Left lobe of liver (tissue), 2 donors: ENCODE data around the gene ACTG1. TPM values are rescaled to one million over a fixed set of nuclear protein-coding genes. Genes with fewer than 3 reads are reported as not detected.

Source experiments
- ATAC-seq: fragments of 200-7000 bp; cut with Tn5 transposase; one replicate; pipeline ENCODE4 v1.9.1; 2020; ENCODE audit warnings: mild to moderate bottlenecking, moderate library complexity
- DNase-seq: peaks from one replicate; pipeline ENCODE4 v3.0.0-alpha.2; 2020; ENCODE audit warnings: low spot score
- total RNA-seq: library from RNA; stranded (reverse); gene quantifications from one replicate; pipeline ENCODE4 v1.2.1, GENCODE V29; 2021
- donor health status: DM: no; HTN: no; CAD: no; lungs with moderate emphysema.
- donor health status: DM: no; HTN: yes; CAD: no.

Gene ACTG1
- total RNA-seq, 1 donor from 2014 or later: 264 TPM

DNA sequence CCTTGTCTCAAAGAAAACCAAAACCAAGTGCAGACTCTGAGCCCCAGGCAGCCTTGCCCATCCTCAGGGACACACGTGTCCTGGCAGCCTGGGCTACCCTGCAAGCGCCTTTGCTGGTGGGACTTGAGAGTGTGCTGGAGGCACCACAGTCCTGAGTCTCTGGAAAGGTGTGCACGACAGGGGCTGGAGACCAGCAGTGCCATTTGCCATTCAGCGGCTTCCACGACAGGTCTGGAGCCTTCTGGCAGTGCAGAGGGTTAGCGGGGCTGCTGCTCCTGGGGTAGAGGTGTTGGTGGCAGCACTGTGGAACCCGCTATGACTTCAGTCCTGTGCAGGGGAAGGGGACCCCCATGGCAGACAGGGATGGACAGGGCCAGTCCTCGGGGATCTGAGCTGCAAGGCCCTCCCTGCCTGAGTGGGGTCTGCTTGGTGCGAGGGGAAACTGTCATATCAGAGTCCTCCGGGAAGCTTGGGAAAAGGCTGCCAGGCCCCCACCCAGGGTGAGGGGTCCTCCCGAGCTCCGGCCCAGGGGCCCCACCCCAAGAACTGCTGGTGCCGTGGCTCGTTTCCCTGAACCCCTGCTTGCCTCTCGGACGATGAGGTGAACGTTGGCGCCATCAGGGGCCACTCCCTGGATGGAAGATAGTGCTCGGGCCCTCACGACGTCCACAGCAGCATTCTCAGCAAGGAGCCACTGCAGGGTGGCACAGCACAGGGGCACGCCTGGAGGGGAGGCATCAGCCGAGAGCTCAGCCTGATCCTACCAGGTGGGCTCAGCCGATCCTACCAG, 32.8 kb upstream of the ACTG1 start:
- ATAC-seq: no peak
- DNase-seq: no peak

DNA sequence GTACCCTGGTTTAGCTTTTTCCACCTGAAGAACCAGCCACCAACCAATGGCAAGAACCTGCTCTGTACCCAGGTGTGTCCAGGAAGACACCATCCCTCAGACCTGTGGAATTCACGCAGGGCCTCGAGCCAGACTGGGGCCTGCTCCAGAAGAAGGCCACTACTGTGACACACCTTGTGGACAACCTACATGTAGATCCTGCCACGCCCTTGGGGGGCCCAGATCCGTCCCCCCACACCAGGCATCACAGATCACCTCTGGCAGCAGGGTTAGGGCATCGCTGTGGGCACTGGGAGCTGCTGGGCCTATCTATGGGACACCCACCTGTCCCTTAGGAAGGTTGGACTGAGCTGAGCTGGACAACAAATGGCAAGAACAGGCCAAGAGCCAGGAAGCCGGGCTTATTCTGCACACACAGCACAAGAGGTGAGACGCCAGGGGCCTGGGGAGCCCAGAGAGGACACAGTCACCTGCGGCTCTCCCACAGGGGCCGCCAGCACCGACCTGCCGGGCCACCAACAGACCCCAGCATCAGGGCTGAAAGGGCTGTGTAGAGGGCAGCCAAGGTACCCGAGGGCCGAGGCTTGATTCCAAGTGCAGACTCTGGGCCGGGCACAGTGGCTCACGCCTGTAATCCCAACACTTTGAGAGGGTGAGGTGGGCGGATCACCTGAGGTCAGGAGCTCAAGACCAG, 31.8 kb upstream of the ACTG1 start:
- no peak for DNase-seq
- ATAC-seq: no peak

DNA sequence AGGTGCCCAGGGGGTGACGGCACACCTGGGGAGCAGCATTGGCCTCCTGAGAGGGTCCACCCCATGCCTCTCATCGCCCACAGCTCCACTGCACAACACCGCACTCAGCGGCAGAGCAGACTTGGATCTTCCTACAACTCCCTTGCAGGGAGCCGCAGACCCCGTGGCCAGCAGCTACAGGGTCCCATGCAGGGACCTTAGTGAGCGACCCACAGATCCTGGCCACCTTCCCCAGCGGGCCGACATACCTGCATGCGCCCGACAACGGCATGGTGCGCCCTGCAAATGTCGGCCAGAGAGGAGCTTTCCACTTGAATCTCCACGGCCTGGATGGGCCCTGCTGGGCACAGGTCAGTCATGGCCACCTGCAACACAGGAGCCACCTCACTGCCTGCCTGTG, 31.2 kb upstream of the ACTG1 start:
- ATAC-seq (no peak), DNase-seq (no peak)

DNA sequence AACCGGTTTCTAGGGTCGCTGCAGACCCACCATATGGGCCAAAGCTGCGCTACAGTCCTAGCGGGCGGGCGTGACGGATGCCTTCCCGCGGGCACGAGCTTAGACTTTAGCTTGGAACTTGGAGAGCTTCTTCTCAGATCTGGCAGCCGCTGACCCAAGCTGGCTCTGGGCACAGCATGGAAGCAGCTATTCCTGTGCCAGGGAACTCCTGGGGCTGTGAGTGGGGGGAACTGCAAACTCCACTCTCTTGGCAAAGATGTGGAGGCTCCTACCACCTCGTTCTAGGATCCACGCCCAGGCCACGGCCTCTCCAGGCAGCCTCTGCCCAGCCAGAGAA, 30.7 kb upstream of the ACTG1 start:
- ATAC-seq (no peak), DNase-seq (no peak)

DNA sequence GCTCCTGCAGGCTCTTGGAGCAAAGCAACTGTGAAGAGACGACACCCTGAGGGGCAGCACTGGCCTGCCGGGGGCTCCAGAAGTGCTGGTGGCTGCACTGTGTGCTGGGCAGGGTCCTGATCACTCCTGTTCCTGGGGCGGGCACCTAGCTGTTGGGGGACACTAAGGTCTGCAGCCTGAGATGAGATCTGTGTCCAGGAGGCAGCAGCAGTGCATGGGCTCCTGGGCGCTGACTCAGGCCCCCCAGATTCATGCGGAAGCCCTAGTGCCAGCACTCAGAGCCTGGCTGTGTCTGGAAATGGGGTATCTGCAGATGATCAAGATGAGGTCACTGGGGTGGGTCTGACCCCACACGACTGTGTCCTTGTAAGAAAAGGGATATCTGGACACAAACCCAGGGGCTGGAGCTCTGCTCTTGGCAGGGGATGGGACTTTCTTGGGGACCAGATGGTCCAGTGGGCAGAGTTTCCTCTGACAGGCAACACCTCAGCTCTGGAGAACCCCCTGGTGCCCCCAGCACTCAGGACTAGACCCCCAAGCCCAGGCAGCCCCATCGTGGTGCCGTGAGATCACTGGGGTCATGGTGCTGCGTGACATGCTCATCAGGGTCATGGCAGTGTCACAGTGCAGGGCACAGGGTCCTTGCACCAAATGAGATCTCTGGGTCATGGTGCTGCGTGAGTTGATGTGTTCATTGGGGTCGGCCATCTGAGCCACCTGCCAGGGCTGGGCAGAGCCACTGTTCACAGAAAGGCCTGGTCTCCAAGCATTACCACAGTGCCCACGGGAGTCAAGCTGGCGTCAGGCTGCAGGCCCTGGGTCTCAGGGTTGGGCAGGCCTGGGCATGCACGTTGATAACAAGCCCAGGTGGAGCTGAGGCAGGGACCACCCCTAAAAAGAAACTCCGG, 30.1 kb upstream of the ACTG1 start:
- ATAC-seq: no peak

GRCh38 chr17:81541123-81541522, 28.5 kb upstream of the ACTG1 start:
- ATAC-seq (no peak), DNase-seq (no peak)

More for the DNA sequence above, 30.1 kb upstream of the ACTG1 start:
- DNase-seq: no peak

DNA sequence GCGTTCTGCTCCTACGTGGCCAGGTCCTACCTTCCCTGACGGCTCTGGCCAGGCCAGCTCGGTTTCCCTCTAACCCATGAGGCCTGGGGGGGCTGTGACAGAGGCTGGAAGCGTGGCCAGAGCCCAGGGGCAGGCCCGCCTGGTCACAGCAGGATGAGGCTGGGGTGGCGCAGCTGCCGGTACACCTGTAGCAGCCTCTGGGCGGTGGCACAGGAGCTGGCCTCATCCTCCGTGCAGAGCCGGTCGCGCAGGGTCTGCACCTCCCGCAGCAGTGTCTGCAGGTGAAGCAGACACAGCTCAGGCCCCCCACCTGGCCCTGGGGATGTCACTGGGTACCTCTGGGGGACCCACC, 28.1 kb upstream of the ACTG1 start:
- ATAC-seq: no peak
- DNase-seq: no peak

GRCh38 chr17:81539961-81540675, 27.5 kb upstream of the ACTG1 start:
- ATAC-seq: no peak
- DNase-seq: no peak

GRCh38 chr17:81539571-81539900, 26.9 kb upstream of the ACTG1 start:
- DNase-seq: no peak
- no peak for ATAC-seq

GRCh38 chr17:81538651-81539570, 26.3 kb upstream of the ACTG1 start:
- DNase-seq (no peak), ATAC-seq (no peak)

GRCh38 chr17:81537856-81538555, 25.4 kb upstream of the ACTG1 start:
- ATAC-seq (no peak), DNase-seq (no peak)

DNA sequence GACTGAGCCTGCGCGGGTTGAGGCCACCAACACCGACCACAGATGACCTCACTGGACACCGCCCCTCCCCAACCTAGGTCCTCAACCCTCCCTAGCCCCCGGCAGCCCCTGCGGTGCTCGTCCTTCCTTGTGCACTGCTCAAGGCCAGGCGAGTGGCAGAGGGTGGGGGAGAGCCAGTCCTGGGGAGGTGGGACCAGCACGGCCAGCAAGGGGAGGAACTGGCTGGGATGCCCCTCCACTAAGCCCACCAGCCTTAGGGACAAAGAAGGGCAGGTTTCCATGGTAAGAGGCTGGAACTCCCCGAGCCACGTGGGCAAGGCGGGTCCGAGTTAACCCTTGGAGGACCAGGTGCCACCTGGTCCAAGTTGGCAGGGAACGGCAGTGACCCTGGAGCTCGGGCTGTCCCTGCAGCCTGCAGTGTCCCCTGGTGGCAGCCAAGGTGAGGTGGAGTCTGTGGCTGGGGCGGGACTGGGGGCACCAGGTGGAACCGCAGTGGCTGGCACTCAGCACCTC, 24.8 kb upstream of the ACTG1 start:
- ATAC-seq (peak; percentile 59), DNase-seq (no peak)

- DNase-seq: no peak
- peak; percentile 20 for ATAC-seq
Measured at GRCh38 chr17:81536299-81537290, 24.0 kb upstream of the ACTG1 start.

- DNase-seq (no peak), ATAC-seq (no peak)
Measured at GRCh38 chr17:81535480-81536298, 23.1 kb upstream of the ACTG1 start.

DNA sequence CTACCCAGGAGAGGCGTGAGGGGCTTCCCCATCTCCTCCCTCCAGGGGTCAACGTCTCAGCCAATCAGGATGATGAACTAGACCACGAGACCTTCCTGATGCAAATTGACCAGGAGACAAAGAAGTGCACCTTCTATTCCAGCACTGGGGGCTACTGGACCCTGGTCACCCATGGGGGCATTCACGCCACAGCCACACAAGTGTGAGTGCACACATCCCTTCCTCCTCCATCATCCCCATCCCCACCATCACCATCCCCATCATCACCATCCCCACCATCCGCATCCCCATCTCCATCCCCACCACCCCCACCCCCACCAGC, 22.4 kb upstream of the ACTG1 start:
- no peak for DNase-seq
- no peak for ATAC-seq

GRCh38 chr17:81534157-81535006, 21.8 kb upstream of the ACTG1 start:
- no peak for DNase-seq
- no peak for ATAC-seq
